Cardiac muscle cell (in vitro differentiated cells and primary cell): ENCODE data around the gene TIMP2. TPM values are rescaled to one million over a fixed set of nuclear protein-coding genes. Genes with fewer than 3 reads are reported as not detected.
"Not testable (repeated sequence)": the region's sequence is repeated elsewhere in the genome, so short reads cannot be mapped to it uniquely, and the experiment has no call there.

Source experiments
- DNase-seq, 2 donors: peaks; one replicate each; pipeline versions ENCODE4 v3.0.0 to v3.0.0-alpha.2; 2010 to 2017; ENCODE audit warnings: low read depth in 1 of 2, low spot score in 1 of 2
- H3K27ac ChIP-seq: fragments of 200-600 bp; sonication (generic); 2 replicates; pipeline ENCODE4 v1.5.1; 2016
- H3K27me3 ChIP-seq: fragments of 200-600 bp; sonication (generic); 2 replicates; pipeline ENCODE4 v1.6.0; 2016; ENCODE audit warnings: control low read depth
- H3K36me3 ChIP-seq: fragments of 200-600 bp; sonication (generic); 2 replicates; pipeline ENCODE4 v1.5.1; 2016; ENCODE audit warnings: control low read depth
- H3K4me1 ChIP-seq: fragments of 200-600 bp; sonication (generic); 2 replicates; pipeline ENCODE4 v1.8.1; 2017; ENCODE audit warnings: low read depth, mild to moderate bottlenecking, mixed run types
- H3K4me3 ChIP-seq: fragments of 200-600 bp; sonication (generic); 2 replicates; pipeline ENCODE4 v1.5.1; 2016; ENCODE audit warnings: mild to moderate bottlenecking
- H3K9me3 ChIP-seq: fragments of 200-600 bp; sonication (generic); 2 replicates; pipeline ENCODE4 v1.5.1; 2017; ENCODE audit warnings: low read depth, mild to moderate bottlenecking, control low read depth
- CTCF ChIP-seq: IDR thresholded peaks from 2 replicates; pipeline ENCODE4 v1.5.1; 2012; ENCODE audit warnings: low read depth, mild to moderate bottlenecking, low read length
- polyA plus RNA-seq: library from polyadenylated mRNA; unstranded; fragments of >200 nt; fragmentation: Nextera tagmentation; extraction: Ambion mirVana; gene quantifications from 2 replicates; pipeline ENCODE4 v1.2.1, GENCODE V29; 2016
- total RNA-seq: library from RNA; depleted of rRNA; stranded (reverse); fragments of >200 nt; gene quantifications from 2 replicates; pipeline ENCODE4 v1.2.3, GENCODE V29; 2016

TIMP2 gene
- total and polyA plus RNA-seq, 2 experiments from 2014 or later, result 5.9 to 25.8 TPM

GRCh38 chr17:78892062-78892456 is 33.1 kb downstream of the TIMP2 start:
- Histone ChIP-seq H3K27ac (no peak overlapping the region), H3K9me3 (no peaks in the 10 kb centered on the region), H3K4me3 (no peak overlapping the region), H3K4me1 (no peaks in the 10 kb centered on the region), H3K36me3 (no peaks in the 10 kb centered on the region), H3K27me3 (no peaks in the 10 kb centered on the region)
- no peak for TF ChIP-seq CTCF
- no peak for DNase-seq

DNA sequence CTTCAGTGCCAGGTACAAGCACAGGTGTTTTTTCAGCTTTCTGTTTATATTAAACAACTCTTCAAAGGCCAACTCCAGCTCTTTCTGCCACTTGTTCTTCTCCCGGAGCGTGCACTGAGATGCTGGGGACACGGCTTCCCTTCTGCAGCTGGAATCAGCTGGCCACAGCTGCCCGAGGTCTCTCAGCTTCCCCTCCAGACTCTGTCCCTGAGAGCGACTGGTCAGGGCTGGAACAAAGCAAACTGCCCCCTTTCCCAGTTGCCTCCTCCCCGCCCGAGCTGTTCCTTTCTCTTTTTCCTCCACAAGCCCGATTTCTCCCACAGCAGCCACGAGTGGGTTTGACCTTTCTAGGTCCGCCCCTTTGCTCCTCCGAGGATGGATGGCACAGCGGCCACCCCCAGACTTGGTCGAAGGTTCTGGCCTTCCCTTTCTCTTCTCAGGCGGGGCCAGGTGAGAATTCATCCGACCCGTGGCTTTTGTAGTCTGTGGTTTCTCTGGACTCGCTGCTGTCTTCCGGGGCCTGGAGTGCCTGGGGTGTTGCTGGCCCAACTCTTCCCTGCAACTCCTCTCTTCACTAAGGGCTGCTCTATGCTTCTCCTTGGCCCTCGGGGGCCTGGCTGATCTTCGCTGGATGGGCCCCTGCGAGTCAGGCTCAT is 33.7 kb downstream of the TIMP2 start:
- Histone ChIP-seq H3K27ac (no peak overlapping the region), H3K4me1 (no peaks in the 10 kb centered on the region), H3K4me3 (no peak overlapping the region), H3K36me3 (no peaks in the 10 kb centered on the region), H3K27me3 (no peaks in the 10 kb centered on the region), H3K9me3 (no peaks in the 10 kb centered on the region)
- no peak for TF ChIP-seq CTCF
- DNase-seq, result no peak

GRCh38 chr17:78890498-78890897 is 34.7 kb downstream of the TIMP2 start:
- H3K27ac ChIP-seq, result no peak overlapping the region

DNA sequence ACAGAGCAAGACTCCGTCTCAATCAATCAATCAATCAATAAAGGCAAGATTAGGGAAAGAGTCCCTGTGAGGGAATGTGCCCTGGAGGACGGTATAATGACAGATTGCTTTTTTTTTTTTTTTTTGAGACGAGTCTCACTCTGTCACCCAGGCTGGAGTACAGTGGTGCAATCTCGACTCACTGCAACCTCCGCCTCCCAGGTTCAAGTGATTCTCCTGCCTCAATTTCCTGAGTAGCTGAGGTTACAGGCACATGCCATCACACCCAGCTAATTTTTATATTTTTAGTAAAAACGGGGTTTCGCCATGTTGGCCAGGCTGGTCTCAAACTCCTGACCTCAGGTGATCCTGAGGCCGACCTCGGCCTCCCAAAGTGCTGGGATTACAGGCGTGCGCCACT is 35.1 kb downstream of the TIMP2 start:
- not testable (repeated sequence) for H3K36me3 ChIP-seq, H3K9me3 ChIP-seq, H3K27ac ChIP-seq, H3K27me3 ChIP-seq, H3K4me3 ChIP-seq, H3K4me1 ChIP-seq, DNase-seq

More at GRCh38 chr17:78890498-78890897, 34.7 kb downstream of the TIMP2 start:
- DNase-seq, result no peak
- Histone ChIP-seq H3K36me3 (no peaks in the 10 kb centered on the region), H3K4me3 (no peak overlapping the region), H3K9me3 (no peaks in the 10 kb centered on the region), H3K27me3 (no peaks in the 10 kb centered on the region), H3K4me1 (no peaks in the 10 kb centered on the region)
- TF ChIP-seq CTCF, result no peak

DNA sequence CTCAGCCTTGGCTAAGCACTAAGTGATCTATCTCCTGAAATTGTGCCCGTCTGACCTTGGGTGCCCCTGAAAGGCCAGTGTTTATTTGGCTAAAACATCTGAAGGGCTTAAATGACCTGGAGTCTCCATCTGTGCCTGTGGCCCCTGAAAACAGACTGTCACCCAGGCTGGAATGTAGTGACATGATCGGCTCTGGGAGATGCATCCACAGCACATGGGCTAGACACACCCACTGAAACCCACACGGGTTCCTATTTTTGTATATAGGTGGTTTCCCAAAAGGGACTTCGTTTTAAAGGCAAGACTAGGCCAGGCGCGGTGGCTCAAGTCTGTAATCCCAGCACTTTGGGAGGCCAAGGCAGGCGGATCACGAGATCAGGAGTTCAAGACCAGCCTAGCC is 35.7 kb downstream of the TIMP2 start:
- H3K27me3 ChIP-seq, result no peaks in the 10 kb centered on the region
- no peaks in the 10 kb centered on the region for H3K36me3 ChIP-seq
- no peak overlapping the region for H3K4me3 ChIP-seq
- H3K27ac ChIP-seq, result no peak overlapping the region
- TF ChIP-seq CTCF, result no peak
- no peaks in the 10 kb centered on the region for H3K9me3 ChIP-seq
- DNase-seq, result no peak
- no peaks in the 10 kb centered on the region for H3K4me1 ChIP-seq

DNA sequence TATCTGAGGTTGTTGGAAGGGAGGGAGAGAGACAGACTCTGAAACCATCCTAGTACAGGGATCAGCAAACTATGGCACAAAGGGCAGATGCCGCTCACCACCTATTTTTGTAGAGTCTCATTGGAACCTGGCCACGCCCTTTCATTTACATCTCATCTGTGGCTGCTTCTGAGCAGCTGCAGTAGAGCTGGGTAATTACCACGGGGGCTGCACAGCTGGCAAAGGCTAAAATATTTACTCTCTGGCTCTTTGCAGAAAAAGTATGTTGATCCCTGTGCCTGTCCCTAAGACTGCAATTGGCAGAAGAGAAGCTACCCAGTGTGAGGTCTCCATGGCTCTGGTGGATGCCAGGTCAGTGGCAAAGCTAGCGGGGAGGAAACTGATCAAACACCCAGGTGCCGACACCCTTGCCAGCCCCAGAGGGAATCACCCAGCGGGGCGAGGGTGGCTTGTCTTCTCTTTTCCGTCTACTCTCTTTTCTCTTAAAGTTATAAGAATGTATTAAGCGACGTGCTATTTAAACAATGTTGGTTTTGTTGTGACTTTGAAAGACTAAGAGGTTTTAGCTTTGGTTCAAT is 36.2 kb downstream of the TIMP2 start:
- TF ChIP-seq CTCF, result no peak
- Histone ChIP-seq H3K27ac (no peak overlapping the region), H3K36me3 (no peaks in the 10 kb centered on the region), H3K4me3 (no peak overlapping the region), H3K9me3 (no peaks in the 10 kb centered on the region), H3K4me1 (peaks cover 5% of the 10 kb centered on the region), H3K27me3 (no peaks in the 10 kb centered on the region)
- no peak for DNase-seq
